GM03348 (cell line): ENCODE measurements around the gene POLK.
"Not testable (repeated sequence)": the region's sequence is repeated elsewhere in the genome, so short reads cannot be mapped to it uniquely, and the experiment has no call there.

Experiments used
- DNase-seq: peaks from one replicate; pipeline ENCODE4 v3.0.0; 2012; ENCODE audit warnings: low spot score

The POLK gene

GRCh38 chr5:75510836-75511434, 756 bp upstream of the POLK start:
- peak; percentile 68 for DNase-seq

- DNase-seq: peak; percentile 12
These were observed 838 bp downstream of the POLK start for GRCh38 chr5:75512383-75513074.

DNA sequence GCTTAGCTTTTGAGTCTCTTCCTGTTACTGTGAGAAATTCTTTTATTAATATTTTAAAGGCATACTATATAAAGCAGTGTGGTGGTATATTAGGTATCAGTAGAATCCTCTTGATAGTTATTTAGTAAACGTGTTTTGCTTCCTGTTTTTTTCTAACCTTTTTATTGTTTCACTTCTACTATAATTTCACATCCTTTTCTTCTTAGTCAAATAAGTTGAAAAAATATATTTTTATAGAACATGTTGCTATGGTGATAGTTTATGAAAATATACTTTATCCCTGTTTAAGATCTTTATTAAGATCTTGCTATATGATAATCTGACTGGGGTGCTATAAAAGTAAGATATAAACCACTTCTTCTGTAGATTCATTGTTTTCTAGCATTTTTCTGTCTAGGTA, 2.1 kb downstream of the POLK start:
- no peak for DNase-seq

- DNase-seq: no peak
These were observed 2.6 kb downstream of the POLK start for GRCh38 chr5:75514323-75514722.

GRCh38 chr5:75519761-75520160, 8.1 kb downstream of the POLK start:
- DNase-seq: no peak

GRCh38 chr5:75521195-75521594, 9.5 kb downstream of the POLK start:
- DNase-seq: no peak

- no peak for DNase-seq
These were observed 10.3 kb downstream of the POLK start for GRCh38 chr5:75522025-75522424.

GRCh38 chr5:75522542-75522941, 10.9 kb downstream of the POLK start:
- no peak for DNase-seq

DNA sequence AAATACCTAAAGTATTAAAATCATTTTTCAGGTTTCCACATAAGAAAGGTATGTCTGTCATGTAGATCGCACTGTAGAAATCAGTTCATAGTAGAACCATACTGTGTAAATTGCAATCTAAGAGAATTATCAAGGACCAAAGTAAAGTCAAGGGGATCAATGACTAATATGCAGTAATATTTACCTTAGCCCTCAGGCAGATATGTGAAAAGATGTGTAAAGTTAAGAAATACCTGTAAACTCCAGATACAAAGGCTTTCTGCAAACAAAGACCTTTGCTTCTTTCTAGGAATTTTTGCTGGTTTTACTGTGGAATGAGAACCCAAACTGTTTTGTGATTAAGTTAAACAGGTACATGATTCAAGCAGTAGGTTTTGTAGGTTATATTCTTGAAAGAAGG, 11.6 kb downstream of the POLK start:
- no peak for DNase-seq

- DNase-seq: peak; percentile 14
These were observed 12.4 kb downstream of the POLK start for GRCh38 chr5:75524071-75524470.

DNA sequence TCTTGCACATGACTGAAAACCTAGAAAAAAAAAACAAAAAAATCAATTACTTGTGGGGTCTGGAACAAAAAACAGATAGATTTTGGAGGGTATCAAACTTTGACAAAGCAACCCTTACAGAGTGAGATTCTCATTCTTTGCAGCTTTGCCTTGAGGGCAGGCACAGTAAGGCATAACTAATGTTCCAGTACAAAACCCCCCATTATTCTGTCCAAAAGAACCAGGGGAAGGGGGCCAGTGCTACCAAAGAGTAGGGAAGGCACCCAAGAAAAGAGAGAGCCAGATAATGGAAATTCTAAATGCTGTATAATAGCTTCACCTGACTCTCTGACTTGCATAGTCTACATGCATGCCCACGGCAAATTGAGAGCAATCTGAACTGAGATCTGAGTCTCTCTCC, 12.9 kb downstream of the POLK start:
- DNase-seq: no peak

- no peak for DNase-seq
These were observed 13.7 kb downstream of the POLK start for GRCh38 chr5:75525344-75525743.

DNA sequence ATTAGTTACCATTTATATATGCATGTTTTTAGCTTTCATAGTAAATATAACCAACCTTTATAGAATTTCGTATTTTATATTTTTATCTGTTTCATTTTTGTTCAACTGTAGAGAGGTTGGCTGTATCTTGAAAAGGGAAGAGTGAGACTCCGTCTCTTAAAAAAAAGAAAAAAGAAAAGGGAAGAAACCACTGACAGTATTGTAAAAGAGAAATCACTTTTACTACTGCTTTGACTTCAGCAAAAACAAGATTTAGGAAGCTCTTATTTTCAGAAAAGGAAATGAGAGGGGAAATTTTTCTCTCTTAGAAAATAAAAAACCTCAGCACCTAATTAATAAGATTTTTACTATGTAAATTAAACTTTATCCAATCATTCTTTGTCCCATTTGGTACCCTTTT, 14.4 kb downstream of the POLK start:
- DNase-seq: no peak

DNA sequence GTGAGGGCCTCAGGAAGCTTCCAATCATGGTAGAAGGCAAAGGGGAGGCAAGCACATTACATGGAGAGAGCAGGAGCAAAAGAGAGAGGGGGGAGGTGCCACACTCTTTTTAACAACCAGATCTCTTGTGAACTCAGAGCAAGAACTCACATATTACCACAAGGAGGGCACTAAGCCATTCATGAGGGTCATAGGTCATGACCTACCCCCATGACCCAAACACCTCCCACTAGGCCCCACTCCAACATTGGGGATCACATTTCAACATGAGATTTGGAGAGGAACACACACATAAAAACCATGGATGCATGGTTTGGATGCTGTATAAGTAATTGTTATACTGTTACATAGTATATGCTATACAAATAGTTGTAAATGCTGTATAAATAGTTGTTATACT, 17.5 kb downstream of the POLK start:
- no peak for DNase-seq

DNA sequence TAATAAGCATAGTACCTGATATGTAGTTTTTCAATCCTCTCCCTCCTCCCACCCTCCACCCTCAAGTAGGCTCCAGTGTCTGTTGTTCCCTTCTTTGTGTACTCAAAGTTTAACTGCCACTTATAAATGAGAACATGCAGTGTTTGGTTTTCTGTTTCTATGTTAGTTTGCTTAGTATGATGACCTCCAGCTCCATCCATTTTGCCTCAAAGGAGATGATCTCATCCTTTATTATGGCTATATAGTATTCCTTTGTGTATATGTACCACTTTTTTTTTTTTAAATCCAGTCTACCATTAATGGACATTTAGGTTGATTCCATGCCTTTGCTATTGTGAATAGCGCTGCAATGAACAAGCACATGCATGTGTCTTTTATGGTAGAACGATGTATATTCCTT, 20.5 kb downstream of the POLK start:
- no peak for DNase-seq

- not testable (repeated sequence) for DNase-seq
These were observed 22.0 kb downstream of the POLK start for GRCh38 chr5:75533716-75534115.

- DNase-seq: no peak
These were observed 23.0 kb downstream of the POLK start for GRCh38 chr5:75534734-75535133.

DNA sequence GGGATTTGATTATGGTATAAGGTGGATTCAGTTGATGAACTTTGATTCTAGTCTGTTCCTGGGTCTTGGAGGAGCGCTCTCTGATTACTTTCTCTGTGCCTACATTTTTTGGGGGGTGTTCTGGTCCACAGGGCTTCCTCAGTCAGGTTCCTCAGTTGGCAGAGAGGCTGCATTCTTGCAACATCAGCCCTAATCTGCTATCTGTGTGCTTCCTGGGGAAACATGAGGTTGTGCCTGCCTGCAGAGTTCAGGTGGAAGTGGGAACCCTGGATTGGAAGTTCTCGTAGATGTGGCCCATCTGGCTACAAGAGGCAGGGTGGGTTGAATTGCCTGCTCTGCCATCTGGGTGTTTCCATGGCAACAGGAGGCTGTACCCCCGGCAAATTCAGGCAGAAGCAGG, 24.5 kb downstream of the POLK start:
- no peak for DNase-seq

GRCh38 chr5:75536694-75537360, 25.1 kb downstream of the POLK start:
- no peak for DNase-seq

- DNase-seq: no peak
These were observed 26.5 kb downstream of the POLK start for GRCh38 chr5:75538211-75538610.

DNA sequence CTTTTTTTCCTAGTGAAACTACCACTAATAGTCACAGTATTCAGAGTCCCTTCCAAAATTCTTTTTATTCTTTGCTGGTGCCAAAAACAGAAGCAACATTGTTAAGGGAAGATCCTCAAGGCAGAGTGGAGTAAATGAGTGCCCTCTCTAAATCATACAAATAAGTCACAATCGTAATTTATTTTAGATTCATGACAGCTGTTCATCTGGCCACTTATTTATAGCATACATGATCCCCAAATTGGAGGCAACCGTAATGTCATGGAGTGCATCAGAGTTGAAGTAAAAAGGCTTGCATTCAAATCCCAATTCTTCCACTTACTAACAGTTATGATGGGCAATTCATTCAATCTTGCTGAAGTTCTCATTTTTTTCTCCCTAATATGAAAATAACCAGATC, 33.4 kb downstream of the POLK start:
- no peak for DNase-seq

DNA sequence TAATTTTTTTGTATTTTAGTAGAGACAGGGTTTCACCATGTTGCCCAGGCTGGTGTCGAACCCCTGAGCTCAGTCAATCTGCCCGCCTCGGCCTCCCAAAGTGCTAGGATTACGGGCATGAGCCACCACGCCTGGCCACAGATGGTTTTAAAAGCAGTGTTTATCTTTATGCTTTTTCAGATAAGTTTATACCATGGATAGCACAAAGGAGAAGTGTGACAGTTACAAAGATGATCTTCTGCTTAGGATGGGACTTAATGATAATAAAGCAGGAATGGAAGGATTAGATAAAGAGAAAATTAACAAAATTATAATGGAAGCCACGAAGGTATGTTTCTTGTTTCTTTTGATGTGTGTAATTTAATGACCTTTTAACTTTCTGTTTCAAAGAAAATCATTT, 35.1 kb downstream of the POLK start:
- no peak for DNase-seq

DNA sequence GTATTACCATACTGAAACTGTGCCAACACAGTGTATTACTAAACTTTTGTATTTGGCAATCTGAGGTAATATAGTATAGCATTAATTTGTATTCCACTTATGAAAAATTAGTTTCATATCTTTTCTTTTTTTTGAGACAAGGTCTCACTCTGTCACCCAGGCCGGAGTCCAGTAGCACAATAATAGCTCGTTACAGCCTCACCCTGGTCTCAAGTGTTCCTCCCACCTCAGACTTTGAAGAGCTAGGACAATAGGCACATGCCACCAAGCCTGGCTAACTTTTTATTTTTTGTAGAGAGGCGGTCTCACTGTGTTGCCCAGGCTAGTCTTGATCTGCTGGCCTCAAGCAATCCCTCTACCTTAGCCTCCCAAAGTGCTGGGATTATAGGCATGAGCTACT, 36.1 kb downstream of the POLK start:
- no peak for DNase-seq

GRCh38 chr5:75550597-75550996, 38.9 kb downstream of the POLK start:
- no peak for DNase-seq
